Keratinocyte (primary cell): ENCODE data around the gene PARD3.

Experiments used
- CTCF ChIP-seq, 3 experiments: IDR thresholded peaks in 1 of 3; conservative IDR thresholded peaks in 1 of 3; optimal IDR thresholded peaks in 1 of 3; 2 replicates in 2 of 3; 3 replicates in 1 of 3; pipeline versions ENCODE3 to v1.5.1; 2011; ENCODE audit warnings: low read length in 3 of 3, mild to moderate bottlenecking in 3 of 3, moderate library complexity in 2 of 3, control low read depth in 1 of 3, inconsistent platforms in 1 of 3; ENCODE audit not compliant: insufficient read depth in 2 of 3; ENCODE audit errors: extremely low read depth in 1 of 3
- EZH2 ChIP-seq: IDR thresholded peaks from one replicate; pipeline ENCODE4 v1.6.1; 2012; ENCODE audit warnings: inconsistent platforms, mild to moderate bottlenecking, low read length, moderate library complexity

- no peak for TF ChIP-seq CTCF (optimal IDR thresholded peaks at IDR 0.05 in 1 of 3, IDR thresholded peaks at IDR 0.05 in 1 of 3, conservative IDR thresholded peaks at IDR 0.05 in 1 of 3; ENCODE audit: extremely low read depth in 1 of 3, insufficient read depth in 2 of 3, low read length in 3 of 3)
- TF ChIP-seq EZH2 = no peak
These were observed 369.0 kb downstream of the PARD3 start for GRCh38 chr10:34446049-34446448.
